Kidney epithelial cell (primary cell): ENCODE results near the gene NPIPA8. TPM values are rescaled to one million over a fixed set of nuclear protein-coding genes. Genes with fewer than 3 reads are reported as not detected.
"Not testable (repeated sequence)": the region's sequence is repeated elsewhere in the genome, so short reads cannot be mapped to it uniquely, and the experiment has no call there.

Experiments used
- DNase-seq: peaks from one replicate; pipeline ENCODE4 v3.0.0-alpha.2; 2010; ENCODE audit warnings: low read depth
- H3K27me3 ChIP-seq: 2 replicates; pipeline ENCODE4 v1.6.0; 2011; ENCODE audit warnings: low read length; ENCODE audit not compliant: control insufficient read depth, insufficient read depth
- H3K36me3 ChIP-seq: 2 replicates; pipeline ENCODE4 v1.5.1; 2011; ENCODE audit warnings: low read length; ENCODE audit not compliant: control insufficient read depth, insufficient read depth
- H3K4me3 ChIP-seq: 2 replicates; pipeline ENCODE4 v1.5.1; 2011; ENCODE audit warnings: low read depth, mild to moderate bottlenecking, control low read depth, low read length
- total RNA-seq: library from RNA; depleted of rRNA; stranded (reverse); fragments of >200 nt; gene quantifications from 2 replicates; pipeline ENCODE4 v1.2.3, GENCODE V29; 2015

The NPIPA8 gene
- total RNA-seq, 1 donor from 2014 or later, result 6.2 TPM

DNA sequence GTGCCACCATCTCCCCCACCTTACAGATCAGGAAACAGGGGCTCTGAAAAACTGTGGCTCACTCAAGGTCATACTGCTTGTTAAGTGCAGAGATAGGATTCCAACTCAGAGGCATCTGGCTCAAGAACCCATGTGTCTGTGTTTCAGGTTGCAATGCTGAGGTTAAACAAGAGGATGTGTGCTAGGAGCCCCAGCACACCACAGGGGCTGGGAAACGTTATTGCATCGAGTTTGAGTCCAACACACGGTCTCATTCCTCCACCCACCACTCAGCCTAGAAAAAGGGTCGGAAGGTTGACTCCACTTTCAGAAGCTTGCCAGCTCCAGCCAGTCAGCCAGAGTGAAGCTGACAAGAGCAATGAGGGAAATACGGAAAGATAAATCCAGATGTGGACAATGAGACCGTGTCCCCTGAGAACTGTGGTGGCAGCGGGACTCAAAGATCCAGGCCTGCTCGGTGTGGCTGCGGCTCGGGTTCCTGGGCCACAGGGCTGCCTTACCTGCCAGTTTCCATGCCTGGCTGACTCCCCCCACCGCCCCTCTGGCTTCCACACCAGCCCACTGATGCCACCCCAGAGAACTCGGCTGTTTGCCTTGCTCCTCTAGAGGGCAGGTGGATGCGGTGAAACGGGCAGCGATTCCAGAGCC lies 33.4 kb downstream of the NPIPA8 start:
- H3K4me3 ChIP-seq, H3K27me3 ChIP-seq, H3K36me3 ChIP-seq, DNase-seq: not testable (repeated sequence)

DNA sequence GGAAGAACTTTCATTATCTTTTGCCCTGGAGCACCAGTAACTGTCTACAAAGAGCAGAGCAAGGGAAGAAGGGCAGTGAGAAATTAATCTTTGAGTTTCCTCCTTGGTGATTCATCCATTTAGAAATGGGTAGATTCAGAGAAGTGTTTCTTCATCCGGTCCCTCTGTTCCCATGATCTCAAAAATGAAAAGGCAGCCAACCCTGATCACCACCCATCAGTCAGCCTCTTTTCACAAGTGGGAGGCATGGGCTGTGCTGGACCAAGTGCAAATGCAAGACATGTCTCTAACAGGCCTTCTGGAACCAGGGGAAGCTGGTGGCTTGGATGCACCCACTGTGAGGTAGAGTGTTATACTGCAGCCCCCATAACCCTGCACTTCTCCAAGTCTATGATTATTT lies 38.8 kb downstream of the NPIPA8 start:
- not testable (repeated sequence) for H3K27me3 ChIP-seq, H3K4me3 ChIP-seq, DNase-seq, H3K36me3 ChIP-seq

DNA sequence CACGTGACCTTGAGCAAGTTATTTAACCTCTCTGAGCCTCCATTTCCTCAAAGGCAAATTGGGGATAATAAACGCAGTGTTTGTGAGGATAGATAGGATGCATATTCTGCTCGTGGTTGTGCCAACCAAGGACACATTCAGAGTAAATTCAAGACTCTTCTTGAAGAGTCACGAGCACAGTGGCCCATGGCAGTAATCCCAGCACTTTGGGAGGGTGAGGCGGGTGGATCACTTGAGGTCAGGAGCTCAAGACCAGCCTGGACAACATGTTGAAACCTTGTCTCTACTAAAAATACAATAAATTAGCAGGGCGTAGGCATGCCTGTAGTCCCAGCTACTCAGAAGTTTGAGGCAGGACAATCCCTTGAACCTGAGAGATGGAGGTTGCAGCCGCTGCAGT lies 39.6 kb downstream of the NPIPA8 start:
- H3K4me3 ChIP-seq, H3K36me3 ChIP-seq, H3K27me3 ChIP-seq, DNase-seq: not testable (repeated sequence)

DNA sequence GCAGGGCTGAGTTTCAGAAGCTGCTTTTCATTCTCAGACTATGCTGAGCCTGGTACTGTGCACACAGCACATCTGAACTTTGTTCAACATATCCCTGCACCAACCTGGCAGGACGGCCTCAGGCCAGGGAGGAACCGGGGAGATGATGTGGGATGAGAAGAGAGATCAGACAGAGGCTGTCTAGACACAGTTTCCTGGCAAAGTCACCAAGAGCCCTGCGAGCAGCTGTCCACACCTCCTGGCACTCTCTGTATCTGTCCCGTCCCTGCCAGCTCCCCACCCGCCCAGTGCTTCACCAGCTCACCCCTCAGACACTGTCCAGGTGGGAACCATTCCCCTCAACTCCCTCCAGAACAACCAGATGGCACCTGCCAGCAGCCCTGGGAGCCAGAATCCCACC lies 42.2 kb downstream of the NPIPA8 start:
- H3K36me3 ChIP-seq, H3K4me3 ChIP-seq, DNase-seq, H3K27me3 ChIP-seq: not testable (repeated sequence)

DNA sequence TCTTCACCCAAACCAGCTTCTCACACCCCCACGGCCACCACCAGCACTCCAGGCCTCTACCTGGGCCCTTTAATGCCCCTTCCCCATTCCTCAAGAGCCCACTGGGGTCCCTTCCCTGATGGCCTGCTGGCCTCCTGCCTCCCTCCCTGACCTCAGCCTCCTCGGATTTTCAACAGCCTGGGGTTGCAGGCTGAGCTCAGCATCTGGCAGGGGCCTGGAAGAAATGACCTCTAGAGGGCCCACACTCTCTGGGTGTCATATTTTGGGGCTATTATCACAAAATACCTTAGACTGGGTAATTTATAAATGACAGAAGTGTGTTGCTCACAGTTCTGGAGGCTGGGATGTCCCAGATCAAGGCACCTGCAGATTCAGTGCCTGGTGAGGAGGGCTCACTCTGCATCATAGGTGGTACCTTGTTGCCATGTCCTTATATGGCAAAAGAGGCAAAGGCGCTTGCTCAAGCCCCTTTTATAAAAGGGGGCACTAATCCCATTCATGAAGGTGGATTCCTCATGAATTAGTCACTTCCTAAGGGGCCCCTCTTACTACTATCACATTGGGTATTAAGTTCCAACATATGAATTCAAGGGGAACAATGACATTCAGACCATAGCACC lies 43.1 kb downstream of the NPIPA8 start:
- H3K27me3 ChIP-seq, H3K4me3 ChIP-seq: not testable (repeated sequence)

DNA sequence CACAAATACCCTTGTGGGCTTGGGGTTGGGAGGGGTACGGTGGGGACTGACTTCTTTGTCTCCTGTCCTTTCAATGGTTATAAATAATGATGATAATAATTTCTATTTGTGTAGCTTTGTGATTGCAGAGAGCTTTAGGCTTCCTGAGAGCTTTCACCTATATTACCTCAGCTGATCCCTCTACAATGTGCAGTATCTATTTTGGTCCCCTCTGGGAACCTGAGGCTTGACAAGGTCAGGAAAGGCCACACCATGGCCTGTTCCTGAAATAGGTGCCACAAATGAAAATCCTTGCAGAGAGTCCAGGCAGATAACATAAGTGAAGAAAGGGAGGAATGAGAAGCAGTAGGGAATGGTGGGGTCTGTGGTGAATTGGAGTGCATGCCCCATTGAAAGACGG lies 45.6 kb downstream of the NPIPA8 start:
- not testable (repeated sequence) for H3K27me3 ChIP-seq, DNase-seq, H3K4me3 ChIP-seq, H3K36me3 ChIP-seq

More for the DNA sequence above, 43.1 kb downstream of the NPIPA8 start:
- H3K36me3 ChIP-seq, DNase-seq: not testable (repeated sequence)

DNA sequence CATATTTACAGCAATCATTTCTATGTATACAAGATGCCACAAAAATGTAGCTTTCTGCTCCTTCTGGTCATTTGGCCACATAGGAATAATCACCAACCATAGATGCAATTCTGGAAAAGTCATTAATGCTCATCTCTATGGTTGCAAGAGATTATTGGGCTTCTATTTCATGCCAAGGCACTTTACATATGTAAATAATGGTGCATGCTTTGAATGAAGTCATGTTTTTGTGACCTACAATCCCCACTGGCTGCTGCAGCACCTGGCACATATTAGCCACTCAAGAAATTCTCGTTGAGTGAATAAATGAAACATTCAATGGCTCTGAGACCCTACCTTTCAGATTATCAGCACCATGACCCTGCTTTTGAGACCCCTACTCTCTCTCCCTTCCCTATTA lies 50.2 kb downstream of the NPIPA8 start:
- H3K36me3 ChIP-seq, H3K27me3 ChIP-seq, DNase-seq, H3K4me3 ChIP-seq: not testable (repeated sequence)

DNA sequence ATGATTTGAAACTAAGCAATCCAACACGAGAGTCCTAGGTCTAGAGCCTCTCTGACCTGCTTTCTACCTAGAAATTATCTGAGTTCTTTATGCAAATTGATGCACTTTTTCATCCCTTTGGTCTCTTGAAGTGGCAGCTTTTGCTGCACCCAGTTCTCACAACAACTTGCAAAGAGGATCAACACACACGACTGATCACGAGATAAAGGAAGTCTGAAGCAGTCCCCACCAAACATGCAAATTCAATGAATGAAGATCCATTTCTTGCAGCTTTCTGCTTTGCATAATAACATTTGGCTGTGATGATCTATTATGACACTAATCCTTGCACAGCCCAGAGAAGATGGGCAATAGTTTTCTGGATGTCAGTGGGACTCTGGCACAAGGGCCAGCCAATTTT lies 56.2 kb downstream of the NPIPA8 start:
- not testable (repeated sequence) for DNase-seq, H3K27me3 ChIP-seq, H3K36me3 ChIP-seq, H3K4me3 ChIP-seq

DNA sequence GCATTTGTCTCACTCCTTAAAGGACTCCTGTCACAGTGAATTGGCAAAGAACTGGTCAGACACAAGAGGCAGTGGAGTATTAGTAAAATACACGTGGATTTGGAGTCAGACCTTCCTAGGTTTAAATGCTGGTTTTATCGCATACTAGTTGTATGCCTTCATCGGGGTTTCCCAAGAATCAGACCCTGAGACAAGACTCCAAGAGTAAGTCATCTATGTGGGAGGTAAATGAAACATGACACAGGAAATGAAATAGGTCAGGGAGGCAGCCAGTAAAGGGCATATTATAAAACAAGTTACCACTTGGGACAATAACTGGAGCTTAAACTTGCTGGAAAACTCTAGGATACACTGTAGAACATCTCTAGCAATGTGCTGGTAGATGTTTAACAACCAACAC lies 59.8 kb downstream of the NPIPA8 start:
- not testable (repeated sequence) for H3K36me3 ChIP-seq, H3K4me3 ChIP-seq, H3K27me3 ChIP-seq, DNase-seq

DNA sequence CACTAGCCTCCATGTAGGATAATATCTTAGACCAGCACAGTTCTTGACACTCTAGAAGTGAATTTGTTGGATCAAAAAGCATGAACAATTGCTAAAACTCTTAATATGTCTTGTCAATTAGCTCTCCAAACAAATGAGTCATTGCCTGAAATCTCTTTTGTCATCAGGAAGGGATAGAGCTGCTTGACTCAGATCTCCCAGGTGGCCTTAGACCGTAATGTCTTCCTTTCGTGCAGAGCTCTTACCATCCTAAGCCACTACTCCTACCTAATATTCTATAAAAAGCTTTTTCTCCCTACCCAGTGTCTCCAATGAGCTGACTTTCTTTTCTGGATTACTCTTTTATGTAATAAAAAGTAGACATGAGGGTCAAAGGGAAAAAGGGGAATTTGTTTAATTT lies 66.4 kb downstream of the NPIPA8 start:
- not testable (repeated sequence) for H3K36me3 ChIP-seq, DNase-seq, H3K4me3 ChIP-seq, H3K27me3 ChIP-seq

Other genes with a start within 250 kb of the NPIPA8 start
- gene NOMO2, start 225.4 kb upstream of the NPIPA8 start, total RNA-seq, result 136 and 137 TPM in 2 replicates